Activated naive CD4-positive, alpha-beta T cell treated with anti-CD3 and anti-CD28 coated beads for 36 hours (primary cell): ENCODE results near the gene SUCNR1. TPM values are rescaled to one million over a fixed set of nuclear protein-coding genes. Genes with fewer than 3 reads are reported as not detected.
"Not testable (repeated sequence)": the region's sequence is repeated elsewhere in the genome, so short reads cannot be mapped to it uniquely, and the experiment has no call there.

ENCODE experiments used
- CTCF ChIA-PET: fragments of 350-600 bp; sonication (Branson Sonifier 250); formaldehyde crosslinking; loops from one replicate; lab custom pipeline; 2021; ENCODE audit warnings: antibody characterized with exemption; lab: Charles Lee
- DNase-seq: peaks from one replicate; pipeline ENCODE4 v3.0.0-alpha.2; 2020
- H3K27ac Mint-ChIP-seq: one replicate; pipeline ENCODE4 v1.8.0; 2021; ENCODE audit warnings: mild to moderate bottlenecking, mixed read lengths
- H3K27me3 Mint-ChIP-seq: one replicate; pipeline ENCODE4 v1.8.0; 2021; ENCODE audit warnings: low read depth, mixed read lengths
- H3K36me3 Mint-ChIP-seq: one replicate; pipeline ENCODE4 v1.8.0; 2021; ENCODE audit warnings: low read depth, mixed read lengths
- H3K4me1 Mint-ChIP-seq: one replicate; pipeline ENCODE4 v1.8.0; 2021; ENCODE audit warnings: low read depth, mixed read lengths
- H3K4me3 Mint-ChIP-seq: one replicate; pipeline ENCODE4 v1.8.0; 2021; ENCODE audit warnings: mild to moderate bottlenecking, moderate library complexity, mixed read lengths
- H3K9me3 Mint-ChIP-seq: one replicate; pipeline ENCODE4 v1.8.0; 2021; ENCODE audit warnings: mixed read lengths
- intact Hi-C: fragments of 100-400 bp; cut with micrococcal nuclease; formaldehyde crosslinking; loops from one replicate; pipeline ENCODE4 v1.15.1; 2023
- total RNA-seq, 2 experiments: library from RNA; stranded (reverse); gene quantifications; one replicate each; pipeline ENCODE4 v1.2.3, GENCODE V29; 2021

SUCNR1 gene
- total RNA-seq, 2 experiments from 2014 or later, result not detected

DNA sequence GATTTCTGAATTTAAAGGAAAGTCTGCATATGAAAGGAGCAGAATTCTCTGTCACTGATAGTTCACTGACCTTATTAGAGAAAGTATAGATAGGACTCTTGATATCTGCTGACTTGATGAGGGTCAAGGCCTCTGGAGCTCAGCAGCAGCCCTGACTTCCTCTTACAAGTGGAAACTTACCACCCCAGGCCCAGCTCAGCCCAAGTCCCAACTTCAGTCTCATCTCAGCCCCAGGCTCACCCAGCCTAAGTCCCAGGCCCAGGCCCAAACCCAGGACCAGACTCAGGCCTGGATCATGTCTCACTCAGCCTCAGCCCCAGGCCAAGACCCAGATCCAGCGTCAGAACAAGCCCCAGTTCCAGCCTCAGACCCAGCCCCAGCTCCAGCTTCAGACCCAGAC is 24.7 kb downstream of the SUCNR1 start:
- H3K9me3 Mint-ChIP-seq, H3K4me1 Mint-ChIP-seq, H3K4me3 Mint-ChIP-seq, H3K36me3 Mint-ChIP-seq, DNase-seq, H3K27me3 Mint-ChIP-seq, intact Hi-C loops, H3K27ac Mint-ChIP-seq, CTCF ChIA-PET: not testable (repeated sequence)

- H3K4me1 Mint-ChIP-seq, H3K9me3 Mint-ChIP-seq, H3K27me3 Mint-ChIP-seq, DNase-seq, H3K36me3 Mint-ChIP-seq, CTCF ChIA-PET, intact Hi-C loops, H3K4me3 Mint-ChIP-seq, H3K27ac Mint-ChIP-seq: not testable (repeated sequence)
Observed at GRCh38 chr3:151898564-151899261, 25.3 kb downstream of the SUCNR1 start.

DNA sequence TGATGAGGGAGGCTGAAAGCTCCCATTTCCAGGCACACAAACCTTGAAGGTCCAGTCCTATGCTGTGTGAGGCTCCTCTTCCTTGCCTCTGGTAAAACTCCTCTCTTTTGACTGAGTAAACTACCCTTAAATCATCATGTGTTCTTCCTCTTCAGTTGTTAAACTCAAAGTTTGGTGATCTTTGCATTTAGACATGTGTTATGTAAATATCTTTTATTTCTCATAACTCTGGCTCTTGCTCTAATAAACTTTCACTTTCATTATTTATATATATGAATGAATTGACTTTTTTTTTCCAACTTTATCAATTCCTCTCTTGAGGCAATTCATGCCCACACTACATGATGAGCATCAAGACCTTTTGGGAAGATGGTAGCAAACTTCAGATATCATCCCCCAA is 26.6 kb downstream of the SUCNR1 start:
- intact Hi-C loops, result no loop called here
- CTCF ChIA-PET, result no interaction called here
- peaks cover 3% of the 10 kb centered on the region for H3K27me3 Mint-ChIP-seq
- H3K9me3 Mint-ChIP-seq, result no peaks in the 10 kb centered on the region
- no peak for DNase-seq
- H3K4me1 Mint-ChIP-seq, result peaks cover 6% of the 10 kb centered on the region
- no peaks in the 10 kb centered on the region for H3K36me3 Mint-ChIP-seq
- no peak overlapping the region for H3K4me3 Mint-ChIP-seq
- no peak overlapping the region for H3K27ac Mint-ChIP-seq

- intact Hi-C loops, result no loop called here
- CTCF ChIA-PET, result no interaction called here
- Mint-ChIP-seq H3K27ac (no peak overlapping the region), H3K4me3 (no peak overlapping the region), H3K9me3 (no peaks in the 10 kb centered on the region), H3K27me3 (peaks cover 3% of the 10 kb centered on the region), H3K4me1 (peaks cover 6% of the 10 kb centered on the region), H3K36me3 (no peaks in the 10 kb centered on the region)
- no peak for DNase-seq
Observed at GRCh38 chr3:151900460-151900859, 27.0 kb downstream of the SUCNR1 start.

DNA sequence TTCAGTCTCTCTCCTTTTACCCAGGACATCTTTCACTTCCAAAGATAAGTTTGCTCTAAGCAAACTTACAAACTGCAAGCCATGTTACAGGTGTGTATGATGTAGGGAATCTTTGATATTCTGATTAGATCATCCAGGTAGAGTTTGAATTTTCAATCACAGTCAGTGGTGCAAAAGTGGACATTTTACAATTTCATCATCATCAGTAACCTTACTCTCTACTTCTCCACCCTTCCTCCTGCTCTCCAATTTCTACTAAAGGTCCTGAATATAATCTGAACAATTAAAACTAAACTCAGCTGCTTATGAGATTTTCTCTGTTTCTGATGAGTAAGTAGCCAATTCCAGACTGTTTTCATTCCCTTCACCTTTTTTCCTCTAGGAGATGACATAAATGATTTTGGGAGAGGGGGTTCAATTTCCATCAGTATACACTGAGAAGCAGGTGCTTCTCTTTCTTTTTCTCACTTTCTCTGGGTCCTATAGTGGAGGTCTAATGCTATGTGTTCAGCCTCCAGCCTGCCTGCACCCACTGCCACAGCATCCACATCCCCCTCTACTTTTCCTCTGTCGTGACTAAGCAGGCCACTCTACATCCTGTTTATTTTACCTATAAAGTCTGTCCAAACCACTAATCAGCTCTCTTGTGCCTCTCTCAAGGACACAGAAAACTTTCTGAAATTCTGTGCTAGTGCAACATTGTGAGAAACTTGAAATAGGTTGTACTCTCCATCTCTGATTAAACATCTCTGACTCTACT is 27.6 kb downstream of the SUCNR1 start:
- intact Hi-C loops, result no loop called here
- peaks cover 6% of the 10 kb centered on the region for H3K4me1 Mint-ChIP-seq
- H3K36me3 Mint-ChIP-seq, result no peaks in the 10 kb centered on the region
- H3K27ac Mint-ChIP-seq, result no peak overlapping the region
- peaks cover 3% of the 10 kb centered on the region for H3K27me3 Mint-ChIP-seq
- no peak overlapping the region for H3K4me3 Mint-ChIP-seq
- no peaks in the 10 kb centered on the region for H3K9me3 Mint-ChIP-seq
- no peak for DNase-seq
- CTCF ChIA-PET, result no interaction called here

GRCh38 chr3:151901644-151902285 is 28.3 kb downstream of the SUCNR1 start:
- no peak overlapping the region for H3K4me3 Mint-ChIP-seq
- H3K4me1 Mint-ChIP-seq, result peaks cover 6% of the 10 kb centered on the region
- no peak for DNase-seq
- H3K36me3 Mint-ChIP-seq, result no peaks in the 10 kb centered on the region
- CTCF ChIA-PET, result interaction anchor here (0.7 to 1.4 kb wide), 2 partner anchors 434 to 675 kb away, joined by 3 read pairs; no protein-coding TSS in a partner anchor
- no peak overlapping the region for H3K27ac Mint-ChIP-seq
- peaks cover 3% of the 10 kb centered on the region for H3K27me3 Mint-ChIP-seq
- intact Hi-C loops, result no loop called here
- H3K9me3 Mint-ChIP-seq, result no peaks in the 10 kb centered on the region

DNA sequence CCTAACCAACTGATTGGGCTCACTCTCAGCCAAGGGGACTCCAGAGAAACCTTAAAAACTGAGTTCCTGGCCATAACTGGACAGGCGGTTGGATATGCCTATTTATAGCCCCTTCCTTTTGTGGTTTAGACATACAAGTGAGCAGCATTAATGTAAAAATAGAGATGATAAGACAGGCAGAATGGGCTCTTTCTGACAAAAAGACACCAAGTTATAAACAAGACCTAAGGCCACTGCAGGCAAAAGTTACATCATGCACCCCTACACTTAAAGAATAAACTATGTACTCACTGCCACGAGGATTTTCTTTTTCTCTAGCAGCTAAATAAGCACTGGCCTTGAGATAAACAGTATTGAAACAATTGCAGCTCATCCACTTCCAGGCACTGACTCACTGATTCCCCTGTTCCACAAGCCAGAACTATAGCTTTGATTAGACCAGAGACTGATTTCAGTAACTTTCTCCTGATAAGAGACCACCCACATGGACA is 30.1 kb downstream of the SUCNR1 start:
- intact Hi-C loops, result no loop called here
- CTCF ChIA-PET, result interaction anchor here (1.4 kb wide), 1 partner anchor 435 kb away, joined by 3 read pairs; no protein-coding TSS in a partner anchor
- Mint-ChIP-seq H3K27ac (no peak overlapping the region), H3K4me1 (peaks cover 6% of the 10 kb centered on the region), H3K27me3 (peaks cover 3% of the 10 kb centered on the region), H3K4me3 (no peak overlapping the region), H3K9me3 (no peaks in the 10 kb centered on the region), H3K36me3 (no peaks in the 10 kb centered on the region)
- DNase-seq, result no peak

DNA sequence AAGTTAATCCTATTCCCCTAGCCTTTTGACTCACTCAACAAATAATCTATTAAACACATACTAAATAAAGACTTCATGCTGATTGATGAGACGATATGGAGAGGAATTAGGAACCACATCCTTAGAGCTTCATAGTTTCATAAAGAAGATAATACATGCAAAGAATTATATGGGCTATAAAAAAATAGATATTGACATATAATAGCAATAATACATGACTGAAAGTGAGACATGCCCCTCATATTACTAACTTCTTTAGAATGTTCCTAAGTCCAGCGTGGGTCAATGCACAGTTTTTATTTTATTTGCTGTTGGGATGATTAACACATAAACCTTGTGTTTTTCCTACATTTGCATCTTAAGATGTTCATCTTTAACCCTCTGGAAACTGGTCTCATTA is 32.2 kb downstream of the SUCNR1 start:
- intact Hi-C loops, result no loop called here
- Mint-ChIP-seq H3K9me3 (no peaks in the 10 kb centered on the region), H3K27ac (no peak overlapping the region), H3K4me3 (no peak overlapping the region), H3K4me1 (no peaks in the 10 kb centered on the region), H3K27me3 (peaks cover 3% of the 10 kb centered on the region), H3K36me3 (no peaks in the 10 kb centered on the region)
- no peak for DNase-seq
- CTCF ChIA-PET, result no interaction called here

- CTCF ChIA-PET, result no interaction called here
- Mint-ChIP-seq H3K4me3 (no peak overlapping the region), H3K4me1 (no peaks in the 10 kb centered on the region), H3K27ac (no peak overlapping the region), H3K36me3 (no peaks in the 10 kb centered on the region), H3K27me3 (no peaks in the 10 kb centered on the region), H3K9me3 (no peaks in the 10 kb centered on the region)
- no peak for DNase-seq
- intact Hi-C loops, result no loop called here
Observed at GRCh38 chr3:151906751-151907150, 33.3 kb downstream of the SUCNR1 start.

DNA sequence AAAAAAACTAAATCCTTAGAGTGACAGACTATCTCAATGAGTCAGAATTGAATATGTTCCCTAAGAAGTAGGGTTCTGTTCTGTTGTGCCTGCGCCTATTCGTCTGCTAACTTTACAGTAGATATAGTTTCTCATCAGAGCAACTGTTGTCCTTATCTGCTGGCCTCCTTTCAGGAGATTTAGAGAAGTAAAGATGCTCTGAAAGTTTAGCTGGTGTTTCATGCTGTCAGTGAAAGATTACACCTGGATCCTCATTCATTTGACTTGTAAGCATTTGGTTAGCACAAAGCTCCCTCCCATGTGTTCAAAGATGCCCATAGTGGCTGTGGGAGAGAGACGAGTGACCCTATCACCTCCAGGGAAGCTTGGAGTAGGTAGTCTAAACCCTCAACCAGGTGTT is 35.0 kb downstream of the SUCNR1 start:
- DNase-seq, result no peak
- H3K4me1 Mint-ChIP-seq, result no peaks in the 10 kb centered on the region
- H3K36me3 Mint-ChIP-seq, result no peaks in the 10 kb centered on the region
- H3K27ac Mint-ChIP-seq, result no peak overlapping the region
- no peak overlapping the region for H3K4me3 Mint-ChIP-seq
- H3K27me3 Mint-ChIP-seq, result no peaks in the 10 kb centered on the region
- intact Hi-C loops, result no loop called here
- CTCF ChIA-PET, result no interaction called here
- no peaks in the 10 kb centered on the region for H3K9me3 Mint-ChIP-seq

DNA sequence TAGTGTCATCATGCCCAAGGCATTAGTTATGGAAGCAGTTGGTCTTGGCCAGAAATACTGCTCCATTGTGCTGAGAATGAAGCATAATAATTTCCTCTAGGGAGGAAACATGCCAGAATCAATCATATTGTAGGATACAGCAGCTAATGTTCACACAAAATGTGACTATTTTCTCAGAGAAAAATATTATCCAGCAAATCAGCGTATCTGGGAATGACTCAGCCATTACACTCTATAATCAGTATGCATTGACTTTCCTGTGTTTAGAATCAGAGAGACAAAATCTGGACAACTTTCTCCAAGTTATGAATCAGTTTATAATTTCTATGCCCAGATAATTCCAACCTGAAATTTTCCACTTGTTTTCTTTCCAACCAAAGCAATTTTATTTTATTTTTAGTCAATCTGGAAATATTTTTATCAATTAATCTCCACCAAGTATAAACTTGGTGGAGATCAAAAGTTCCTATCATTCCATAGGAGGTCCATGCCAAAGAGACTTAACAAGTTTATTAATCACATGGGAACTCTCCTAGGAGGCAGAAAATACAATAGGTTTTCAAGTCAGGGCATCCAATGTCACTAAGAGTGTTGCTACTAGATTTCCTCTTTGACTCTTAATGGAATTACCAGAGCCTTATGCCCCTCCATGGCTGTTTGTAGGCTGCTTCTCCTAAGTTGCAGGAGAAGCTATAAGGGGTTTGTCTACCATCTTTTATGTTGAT is 36.4 kb downstream of the SUCNR1 start:
- Mint-ChIP-seq H3K27ac (no peak overlapping the region), H3K4me1 (no peaks in the 10 kb centered on the region), H3K9me3 (no peaks in the 10 kb centered on the region), H3K4me3 (no peak overlapping the region), H3K27me3 (no peaks in the 10 kb centered on the region), H3K36me3 (no peaks in the 10 kb centered on the region)
- CTCF ChIA-PET, result no interaction called here
- intact Hi-C loops, result loop anchor here (10.0 kb wide), 2 partner anchors 265 to 615 kb away; no protein-coding TSS in a partner anchor
- no peak for DNase-seq

DNA sequence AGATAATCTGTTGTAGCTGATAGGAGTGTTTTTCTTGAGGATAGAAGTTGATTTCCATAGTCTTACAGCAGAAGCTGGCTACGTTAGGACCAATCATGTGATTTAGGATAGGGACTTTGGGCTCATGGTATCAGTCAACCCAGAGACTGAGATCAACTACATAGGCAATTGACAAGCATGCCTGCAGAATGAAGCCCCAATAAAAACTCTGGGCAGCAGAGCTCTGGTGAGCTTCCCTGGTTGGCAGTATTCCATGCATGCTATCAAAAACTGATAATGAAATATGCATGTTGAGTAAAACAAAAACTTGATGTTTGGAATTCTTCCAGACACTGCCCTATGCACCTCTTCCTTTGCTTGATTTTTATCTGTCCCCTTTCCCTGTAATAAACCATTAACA is 38.0 kb downstream of the SUCNR1 start:
- no peaks in the 10 kb centered on the region for H3K9me3 Mint-ChIP-seq
- no peaks in the 10 kb centered on the region for H3K27me3 Mint-ChIP-seq
- DNase-seq, result no peak
- no peak overlapping the region for H3K4me3 Mint-ChIP-seq
- no peaks in the 10 kb centered on the region for H3K4me1 Mint-ChIP-seq
- H3K27ac Mint-ChIP-seq, result no peak overlapping the region
- CTCF ChIA-PET, result no interaction called here
- H3K36me3 Mint-ChIP-seq, result no peaks in the 10 kb centered on the region
- intact Hi-C loops, result loop anchor here (10.0 kb wide), 2 partner anchors 267 to 613 kb away; no protein-coding TSS in a partner anchor
